ENCODE measurements around the gene PSG5. TPM values are rescaled to one million over a fixed set of nuclear protein-coding genes. Genes with fewer than 3 reads are reported as not detected.
"Not testable (repeated sequence)": the region's sequence is repeated elsewhere in the genome, so short reads cannot be mapped to it uniquely, and the experiment has no call there.

The PSG5 gene
- total RNA-seq, 1 experiment from 2014 or later = not detected

GRCh38 chr19:43178577-43178976, 7.8 kb downstream of the PSG5 start:
- H3K4me1 ChIP-seq (ENCODE audit: low read length); H3K4me3 ChIP-seq (ENCODE audit: low read length); H4K20me1 ChIP-seq (ENCODE audit: insufficient read depth, low read depth, low read length); H3K27ac ChIP-seq (ENCODE audit: low read length); H3K36me3 ChIP-seq (ENCODE audit: insufficient read depth, low read length); H3K79me2 ChIP-seq (ENCODE audit: low read length); H3K9me2 ChIP-seq (replicated peaks; ENCODE audit: insufficient read depth, low read length); DNase-seq; H3K4me2 ChIP-seq (ENCODE audit: low read depth, low read length, poor library complexity, severe bottlenecking); H3K9ac ChIP-seq (ENCODE audit: low read length); H2AFZ ChIP-seq (ENCODE audit: low read length); H3K9me3 ChIP-seq (ENCODE audit: low read length); H3K27me3 ChIP-seq (ENCODE audit: low read length): not testable (repeated sequence)

GRCh38 chr19:43165906-43166305, 20.4 kb downstream of the PSG5 start:
- H3K9me2 ChIP-seq (replicated peaks; ENCODE audit: insufficient read depth, low read length); H3K36me3 ChIP-seq (ENCODE audit: insufficient read depth, low read length); H3K79me2 ChIP-seq (ENCODE audit: low read length); DNase-seq; H3K27me3 ChIP-seq (ENCODE audit: low read length); H3K4me2 ChIP-seq (ENCODE audit: low read depth, low read length, poor library complexity, severe bottlenecking); H3K9ac ChIP-seq (ENCODE audit: low read length); H3K4me1 ChIP-seq (ENCODE audit: low read length); H3K27ac ChIP-seq (ENCODE audit: low read length); H4K20me1 ChIP-seq (ENCODE audit: insufficient read depth, low read depth, low read length); H3K4me3 ChIP-seq (ENCODE audit: low read length); H3K9me3 ChIP-seq (ENCODE audit: low read length); H2AFZ ChIP-seq (ENCODE audit: low read length): not testable (repeated sequence)

- not testable (repeated sequence) for H2AFZ ChIP-seq (ENCODE audit: low read length); H3K27me3 ChIP-seq (ENCODE audit: low read length); H3K9me3 ChIP-seq (ENCODE audit: low read length); H3K9ac ChIP-seq (ENCODE audit: low read length); H3K36me3 ChIP-seq (ENCODE audit: insufficient read depth, low read length); H3K79me2 ChIP-seq (ENCODE audit: low read length); DNase-seq; H3K27ac ChIP-seq (ENCODE audit: low read length); H3K9me2 ChIP-seq (replicated peaks; ENCODE audit: insufficient read depth, low read length); H3K4me2 ChIP-seq (ENCODE audit: low read depth, low read length, poor library complexity, severe bottlenecking); H3K4me1 ChIP-seq (ENCODE audit: low read length); H3K4me3 ChIP-seq (ENCODE audit: low read length); H4K20me1 ChIP-seq (ENCODE audit: insufficient read depth, low read depth, low read length)
Measured at GRCh38 chr19:43163135-43163534, 23.2 kb downstream of the PSG5 start.

GRCh38 chr19:43162261-43162660, 24.1 kb downstream of the PSG5 start:
- not testable (repeated sequence) for H4K20me1 ChIP-seq (ENCODE audit: insufficient read depth, low read depth, low read length); H3K27me3 ChIP-seq (ENCODE audit: low read length); H3K36me3 ChIP-seq (ENCODE audit: insufficient read depth, low read length); H3K79me2 ChIP-seq (ENCODE audit: low read length); H3K27ac ChIP-seq (ENCODE audit: low read length); H2AFZ ChIP-seq (ENCODE audit: low read length); H3K4me2 ChIP-seq (ENCODE audit: low read depth, low read length, poor library complexity, severe bottlenecking); DNase-seq; H3K4me1 ChIP-seq (ENCODE audit: low read length); H3K9me2 ChIP-seq (replicated peaks; ENCODE audit: insufficient read depth, low read length); H3K4me3 ChIP-seq (ENCODE audit: low read length); H3K9ac ChIP-seq (ENCODE audit: low read length); H3K9me3 ChIP-seq (ENCODE audit: low read length)

DNA sequence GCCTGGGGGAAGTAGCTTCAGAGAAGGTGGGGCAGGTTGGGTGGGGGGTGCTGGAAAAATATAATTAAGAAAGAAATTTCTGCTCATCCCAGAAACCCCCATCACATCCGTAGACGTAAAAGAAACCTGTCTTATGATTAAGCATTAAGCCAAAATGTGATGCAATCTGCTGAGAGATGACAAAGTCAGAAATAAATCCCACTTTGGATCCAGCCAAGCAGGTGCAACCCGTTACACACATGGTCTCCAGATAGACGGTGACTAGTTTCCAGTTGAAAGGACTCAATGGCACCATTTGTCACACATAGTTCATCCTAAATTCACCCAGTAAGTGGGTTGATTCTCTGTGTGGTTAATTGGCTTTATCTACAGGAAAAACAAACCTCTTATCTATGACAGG, 34.1 kb downstream of the PSG5 start:
- Histone ChIP-seq H3K27me3 (ENCODE audit: low read length) (no peaks in the 10 kb centered on the region), H3K9me2 (replicated peaks; ENCODE audit: insufficient read depth, low read length) (no peaks in the 10 kb centered on the region)
- DNase-seq = no peak

GRCh38 chr19:43149788-43150187, 36.5 kb downstream of the PSG5 start:
- H3K4me2 ChIP-seq (ENCODE audit: low read depth, low read length, poor library complexity, severe bottlenecking); H4K20me1 ChIP-seq (ENCODE audit: insufficient read depth, low read depth, low read length); H3K4me3 ChIP-seq (ENCODE audit: low read length); H3K9ac ChIP-seq (ENCODE audit: low read length); H3K36me3 ChIP-seq (ENCODE audit: insufficient read depth, low read length); H3K9me3 ChIP-seq (ENCODE audit: low read length); DNase-seq; H3K27ac ChIP-seq (ENCODE audit: low read length); H3K27me3 ChIP-seq (ENCODE audit: low read length); H3K4me1 ChIP-seq (ENCODE audit: low read length); H3K9me2 ChIP-seq (replicated peaks; ENCODE audit: insufficient read depth, low read length); H2AFZ ChIP-seq (ENCODE audit: low read length); H3K79me2 ChIP-seq (ENCODE audit: low read length): not testable (repeated sequence)

More for the DNA sequence above, 34.1 kb downstream of the PSG5 start:
- H3K36me3 ChIP-seq (ENCODE audit: insufficient read depth, low read length) = no peaks in the 10 kb centered on the region
- H3K9ac ChIP-seq (ENCODE audit: low read length) = no peak overlapping the region
- H3K4me3 ChIP-seq (ENCODE audit: low read length) = no peak overlapping the region
- H3K79me2 ChIP-seq (ENCODE audit: low read length) = no peaks in the 10 kb centered on the region
- no peaks in the 10 kb centered on the region for H3K4me1 ChIP-seq (ENCODE audit: low read length)
- no peaks in the 10 kb centered on the region for H4K20me1 ChIP-seq (ENCODE audit: insufficient read depth, low read depth, low read length)
- no peak overlapping the region for H3K27ac ChIP-seq (ENCODE audit: low read length)
- no peak overlapping the region for H3K4me2 ChIP-seq (ENCODE audit: low read depth, low read length, poor library complexity, severe bottlenecking)
- H3K9me3 ChIP-seq (ENCODE audit: low read length) = no peaks in the 10 kb centered on the region
- no peak overlapping the region for H2AFZ ChIP-seq (ENCODE audit: low read length)

DNA sequence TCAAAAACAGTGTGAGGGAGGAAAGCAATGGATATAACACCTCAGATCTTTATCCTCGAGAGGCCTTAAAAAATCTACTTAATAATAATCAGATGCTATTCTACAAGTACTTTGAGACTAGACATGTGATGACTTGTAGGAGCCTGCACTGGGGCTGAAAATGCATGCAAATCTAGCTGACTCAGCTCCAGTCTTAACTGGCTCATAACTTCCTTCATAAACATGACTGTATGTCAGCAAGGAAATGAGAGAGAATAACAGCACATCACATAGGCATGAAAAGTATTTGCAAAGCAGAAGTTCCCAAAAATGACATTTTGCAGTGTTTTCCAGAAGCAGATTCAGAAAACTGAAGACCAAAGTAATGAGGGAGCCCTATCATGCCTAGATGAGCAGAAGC, 38.1 kb downstream of the PSG5 start:
- no peak for DNase-seq
- H3K4me3 ChIP-seq (ENCODE audit: low read length) = no peak overlapping the region
- H4K20me1 ChIP-seq (ENCODE audit: insufficient read depth, low read depth, low read length) = no peaks in the 10 kb centered on the region
- H3K9me3 ChIP-seq (ENCODE audit: low read length) = no peaks in the 10 kb centered on the region
- no peaks in the 10 kb centered on the region for H3K79me2 ChIP-seq (ENCODE audit: low read length)
- H3K9ac ChIP-seq (ENCODE audit: low read length) = no peak overlapping the region
- H2AFZ ChIP-seq (ENCODE audit: low read length) = no peak overlapping the region
- no peak overlapping the region for H3K4me2 ChIP-seq (ENCODE audit: low read depth, low read length, poor library complexity, severe bottlenecking)
- H3K4me1 ChIP-seq (ENCODE audit: low read length) = no peaks in the 10 kb centered on the region
- no peaks in the 10 kb centered on the region for H3K9me2 ChIP-seq (replicated peaks; ENCODE audit: insufficient read depth, low read length)
- no peaks in the 10 kb centered on the region for H3K36me3 ChIP-seq (ENCODE audit: insufficient read depth, low read length)
- no peak overlapping the region for H3K27ac ChIP-seq (ENCODE audit: low read length)
- H3K27me3 ChIP-seq (ENCODE audit: low read length) = no peaks in the 10 kb centered on the region

- not testable (repeated sequence) for H3K9ac ChIP-seq (ENCODE audit: low read length); DNase-seq; H3K27me3 ChIP-seq (ENCODE audit: low read length); H3K36me3 ChIP-seq (ENCODE audit: insufficient read depth, low read length); H3K4me3 ChIP-seq (ENCODE audit: low read length); H3K27ac ChIP-seq (ENCODE audit: low read length); H3K9me2 ChIP-seq (replicated peaks; ENCODE audit: insufficient read depth, low read length); H3K4me1 ChIP-seq (ENCODE audit: low read length); H3K79me2 ChIP-seq (ENCODE audit: low read length); H3K4me2 ChIP-seq (ENCODE audit: low read depth, low read length, poor library complexity, severe bottlenecking); H4K20me1 ChIP-seq (ENCODE audit: insufficient read depth, low read depth, low read length); H3K9me3 ChIP-seq (ENCODE audit: low read length); H2AFZ ChIP-seq (ENCODE audit: low read length)
Measured at GRCh38 chr19:43141763-43142162, 44.6 kb downstream of the PSG5 start.

DNA sequence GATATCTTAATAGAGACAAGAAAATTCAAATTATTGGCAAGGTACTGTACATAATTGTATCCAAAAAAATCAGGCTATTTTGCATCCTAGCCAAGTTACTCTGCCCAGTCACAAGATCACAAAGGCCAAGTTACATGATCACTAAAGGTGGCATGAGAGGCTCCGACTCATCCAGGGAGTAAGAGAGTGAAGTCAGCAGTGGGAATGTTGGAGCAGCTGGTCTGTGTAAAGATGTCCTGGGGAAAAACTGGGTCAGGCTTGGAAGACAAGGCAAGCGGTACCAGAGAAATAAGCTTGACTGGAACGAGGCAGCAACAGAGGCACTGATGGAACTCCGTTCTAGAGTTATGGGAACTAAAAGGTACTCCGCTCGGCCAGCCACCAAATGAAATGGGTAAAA, 53.6 kb downstream of the PSG5 start:
- Histone ChIP-seq H3K9ac (ENCODE audit: low read length) (no peak overlapping the region), H3K79me2 (ENCODE audit: low read length) (no peaks in the 10 kb centered on the region), H3K4me1 (ENCODE audit: low read length) (no peaks in the 10 kb centered on the region), H3K27me3 (ENCODE audit: low read length) (no peaks in the 10 kb centered on the region), H4K20me1 (ENCODE audit: insufficient read depth, low read depth, low read length) (no peaks in the 10 kb centered on the region), H3K36me3 (ENCODE audit: insufficient read depth, low read length) (no peaks in the 10 kb centered on the region), H3K4me3 (ENCODE audit: low read length) (no peak overlapping the region), H2AFZ (ENCODE audit: low read length) (no peak overlapping the region), H3K9me3 (ENCODE audit: low read length) (no peaks in the 10 kb centered on the region), H3K9me2 (replicated peaks; ENCODE audit: insufficient read depth, low read length) (no peaks in the 10 kb centered on the region), H3K4me2 (ENCODE audit: low read depth, low read length, poor library complexity, severe bottlenecking) (no peak overlapping the region), H3K27ac (ENCODE audit: low read length) (no peak overlapping the region)
- DNase-seq = no peak
